GM21515 (cell line): ENCODE results near the gene SYPL1.
A peak's percentile ranks its signal among the peaks of the same experiment; 100 is the strongest.

ENCODE experiments used
- ATAC-seq: cut with Tn5 transposase; IDR thresholded peaks from one replicate; pipeline ENCODE4 v1.9.1; 2021; ENCODE audit not compliant: unreplicated experiment

The SYPL1 gene

DNA sequence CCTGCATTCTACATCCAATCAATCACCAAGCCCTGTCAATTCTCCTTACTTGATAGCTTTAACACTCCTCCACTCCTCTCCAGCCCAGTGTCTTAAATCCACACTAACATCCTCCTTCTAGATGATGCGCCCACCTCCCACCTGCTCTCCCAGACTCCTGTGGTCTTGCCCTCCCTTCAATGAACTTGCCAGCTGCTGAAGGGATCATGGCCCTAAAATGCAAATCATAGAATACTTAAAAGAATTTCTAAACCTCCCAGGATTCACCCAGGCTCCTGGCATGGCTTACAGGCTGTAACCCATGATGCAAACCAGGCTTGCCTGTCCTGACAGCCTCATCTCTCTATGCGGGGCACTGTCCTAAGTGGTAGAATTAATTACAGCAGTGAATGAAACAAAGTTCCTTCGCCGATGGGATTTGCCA lies 43.6 kb downstream of the SYPL1 start:
- no peak for ATAC-seq

DNA sequence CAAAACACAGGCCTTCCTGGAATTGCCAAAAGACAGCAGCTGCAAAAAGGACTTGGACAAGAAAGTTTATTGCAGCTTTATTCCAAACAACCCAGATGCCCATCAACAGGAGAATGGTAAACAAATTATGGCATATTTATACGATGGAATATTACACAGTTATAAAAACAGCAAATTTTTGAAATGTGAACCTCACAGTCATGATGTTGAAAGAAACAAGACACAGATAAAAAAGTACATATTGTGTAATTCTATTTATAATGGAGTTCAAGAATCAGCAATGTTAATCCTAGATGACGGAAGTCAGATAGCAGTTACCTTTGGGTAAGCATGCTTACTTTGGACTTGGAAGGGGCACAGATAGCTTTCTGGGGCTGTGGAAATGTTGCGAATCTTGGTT lies 44.4 kb downstream of the SYPL1 start:
- ATAC-seq = no peak

DNA sequence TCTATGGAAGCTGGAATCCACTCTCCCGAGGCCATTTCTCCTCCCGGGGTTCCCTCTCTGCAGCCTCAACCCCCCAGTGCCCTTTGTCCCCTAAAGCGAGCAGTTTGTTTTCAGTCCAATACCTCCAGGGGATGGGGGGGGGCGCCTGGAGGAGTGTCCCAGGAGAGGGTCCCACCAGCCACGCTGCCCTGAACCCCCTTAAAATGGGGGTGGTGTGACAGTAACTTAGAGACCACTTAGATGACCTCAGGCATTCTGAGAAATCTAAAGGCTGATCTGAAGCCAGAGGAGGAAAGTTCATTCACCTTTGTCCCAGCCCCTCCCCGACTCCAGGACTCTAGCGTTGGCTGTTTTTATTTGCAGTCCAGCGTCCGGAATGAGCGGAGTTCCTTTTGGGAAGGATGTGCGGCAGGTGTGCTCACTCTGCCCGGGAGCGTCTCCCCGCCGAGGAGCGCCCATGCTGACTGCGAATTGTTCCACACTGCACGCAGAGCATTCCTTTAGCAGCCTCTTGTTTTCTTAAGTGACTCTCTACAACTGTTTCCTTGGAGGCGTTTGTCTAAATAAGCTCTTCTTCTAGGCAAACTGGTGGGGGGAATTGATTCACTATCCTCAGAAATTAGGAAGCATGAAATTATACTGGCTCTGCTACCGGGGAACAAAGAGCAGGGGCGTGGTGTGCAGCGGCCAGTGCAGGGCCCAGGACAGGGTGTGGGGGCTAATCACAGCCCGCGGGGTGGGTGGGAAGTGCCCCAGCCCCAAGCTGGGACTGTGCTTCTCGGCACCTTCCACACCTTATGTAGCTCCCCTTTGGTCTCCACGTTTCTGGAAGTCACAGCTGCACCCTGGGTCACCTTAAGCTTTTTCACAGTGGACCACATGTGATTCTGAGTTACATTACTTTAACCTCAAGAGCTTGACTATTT lies 46.3 kb downstream of the SYPL1 start:
- no peak for ATAC-seq

DNA sequence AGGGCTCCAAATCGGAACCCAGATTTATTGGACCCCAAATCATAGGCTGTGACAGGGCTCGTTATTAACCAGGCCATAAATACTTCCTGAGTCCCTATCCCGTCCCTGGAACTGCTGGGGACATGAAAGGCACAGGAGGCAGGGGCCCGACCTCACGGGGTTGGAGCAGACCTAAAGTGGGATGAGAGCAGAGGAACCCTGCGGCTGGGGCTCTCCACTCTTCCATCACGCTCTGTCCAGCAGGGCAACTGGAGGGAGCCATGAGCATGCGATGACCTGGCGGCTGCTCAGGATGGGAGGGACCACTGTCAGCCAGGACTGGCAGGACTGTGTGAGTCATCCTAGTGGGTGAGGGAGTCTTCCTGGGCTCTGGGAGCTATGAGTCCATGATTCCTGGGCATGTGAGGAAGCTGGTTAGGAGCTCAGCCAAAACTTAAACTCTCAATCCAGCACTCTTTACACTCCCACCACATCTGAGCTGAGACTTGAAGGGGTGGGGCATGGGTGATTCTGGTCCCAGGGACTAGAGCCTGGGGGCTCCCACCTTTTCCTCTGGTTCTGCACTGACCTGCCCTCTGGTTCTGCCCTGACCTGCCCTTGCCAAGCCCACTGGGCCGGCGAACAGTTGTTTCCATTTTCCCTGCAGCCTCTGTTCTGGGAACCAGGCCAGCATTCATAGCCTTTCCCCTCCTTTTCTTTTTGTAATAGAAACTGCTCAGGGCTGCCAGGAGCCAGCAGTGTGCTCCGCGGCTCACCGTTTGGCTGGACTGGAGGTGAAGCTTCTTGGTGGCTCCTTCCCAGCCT lies 47.1 kb downstream of the SYPL1 start:
- ATAC-seq = no peak

DNA sequence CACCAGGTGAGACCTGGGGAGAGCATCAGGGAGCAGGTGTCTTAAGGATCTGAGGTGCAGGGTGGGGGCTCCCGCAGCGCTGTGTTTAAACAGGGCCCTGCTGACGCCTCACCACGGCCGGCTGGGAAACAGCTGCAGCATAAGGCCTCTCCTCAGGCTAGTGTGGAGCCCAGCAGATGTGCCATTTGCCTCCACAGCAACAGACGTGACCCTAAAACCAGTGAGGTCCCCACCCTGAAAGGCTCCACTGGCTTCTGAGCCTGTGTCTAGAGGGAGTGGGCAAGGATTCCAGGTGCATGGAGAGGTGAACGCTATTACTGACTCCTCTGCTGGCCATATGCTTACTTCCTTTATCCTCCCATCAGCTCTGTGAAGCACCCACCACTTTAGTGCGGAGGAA lies 47.8 kb downstream of the SYPL1 start:
- no peak for ATAC-seq

DNA sequence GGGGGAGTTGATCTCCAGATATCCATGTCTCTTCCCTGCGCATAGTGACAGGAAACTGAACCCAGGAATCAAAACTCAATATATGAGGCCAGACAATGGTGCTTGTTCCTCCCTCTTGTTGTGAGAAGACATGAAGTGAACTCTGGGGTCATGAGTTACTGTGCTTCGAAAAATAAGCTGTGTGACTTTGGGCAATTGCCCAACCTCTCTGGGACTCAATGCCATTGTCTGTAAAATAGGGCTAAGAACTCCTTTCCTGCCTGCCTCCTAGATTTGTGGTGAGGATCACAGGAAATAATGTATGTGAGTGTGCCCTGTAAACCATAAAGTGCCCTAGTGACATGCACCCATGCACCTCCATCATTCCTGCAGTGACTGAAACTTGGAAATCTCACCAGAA lies 48.4 kb downstream of the SYPL1 start:
- no peak for ATAC-seq

DNA sequence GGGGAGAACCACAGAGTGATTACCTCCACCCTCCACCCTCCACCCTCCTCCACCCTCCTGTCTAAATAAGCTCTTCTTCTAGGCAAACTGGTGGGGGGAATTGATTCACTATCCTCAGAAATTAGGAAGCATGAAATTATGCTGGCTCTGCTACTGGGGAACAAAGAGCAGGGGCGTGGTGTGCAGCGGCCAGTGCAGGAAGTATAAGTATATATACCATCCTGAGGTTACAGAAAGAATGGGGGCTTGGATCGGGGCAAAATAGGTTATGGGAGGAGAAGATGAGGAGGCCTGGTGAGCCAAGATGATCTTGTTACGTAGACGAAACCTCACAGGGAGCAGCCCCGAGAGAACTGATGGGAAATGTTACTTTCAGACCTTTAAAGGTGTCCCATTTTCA lies 49.1 kb downstream of the SYPL1 start:
- ATAC-seq = no peak

DNA sequence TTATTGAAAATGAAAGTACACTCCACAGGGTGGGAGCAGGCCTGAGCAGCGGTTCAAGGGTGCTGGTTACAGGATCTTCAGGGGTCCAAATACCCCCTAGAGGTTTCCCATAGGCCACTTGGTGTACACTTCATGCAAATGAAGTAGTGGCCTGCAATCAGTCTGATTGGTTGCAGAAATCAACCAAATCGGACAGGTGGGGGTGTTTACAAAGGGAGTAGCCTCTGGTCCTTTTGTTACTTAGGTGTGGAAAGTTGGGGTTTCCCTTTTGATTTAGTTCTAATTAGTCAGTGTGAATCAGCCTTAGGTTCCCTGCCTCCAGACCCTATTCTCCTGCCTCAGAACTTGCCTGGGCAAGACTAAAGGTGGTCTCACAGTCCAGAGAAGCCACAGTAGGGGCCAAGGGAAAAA lies 49.6 kb downstream of the SYPL1 start:
- ATAC-seq = no peak

DNA sequence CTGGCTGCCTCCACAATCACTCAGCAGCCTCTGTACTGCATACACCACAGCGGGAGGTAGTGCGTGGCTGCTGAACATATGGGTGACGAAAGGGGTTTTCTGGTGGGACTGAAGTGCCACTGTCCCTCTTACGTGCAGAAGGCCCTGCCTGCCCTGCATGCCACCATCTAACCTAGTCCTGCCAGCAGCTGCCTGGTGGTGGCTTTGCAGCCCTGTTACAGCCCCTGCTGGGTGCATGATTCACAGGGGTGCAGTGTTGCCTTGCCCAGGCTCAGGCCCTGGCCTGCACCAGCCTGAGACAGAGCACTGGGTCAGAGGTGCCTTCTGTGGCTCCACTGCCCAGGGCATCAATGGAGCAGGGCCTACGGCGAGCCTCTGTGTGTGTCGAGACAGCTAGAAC lies 50.1 kb downstream of the SYPL1 start:
- no peak for ATAC-seq

DNA sequence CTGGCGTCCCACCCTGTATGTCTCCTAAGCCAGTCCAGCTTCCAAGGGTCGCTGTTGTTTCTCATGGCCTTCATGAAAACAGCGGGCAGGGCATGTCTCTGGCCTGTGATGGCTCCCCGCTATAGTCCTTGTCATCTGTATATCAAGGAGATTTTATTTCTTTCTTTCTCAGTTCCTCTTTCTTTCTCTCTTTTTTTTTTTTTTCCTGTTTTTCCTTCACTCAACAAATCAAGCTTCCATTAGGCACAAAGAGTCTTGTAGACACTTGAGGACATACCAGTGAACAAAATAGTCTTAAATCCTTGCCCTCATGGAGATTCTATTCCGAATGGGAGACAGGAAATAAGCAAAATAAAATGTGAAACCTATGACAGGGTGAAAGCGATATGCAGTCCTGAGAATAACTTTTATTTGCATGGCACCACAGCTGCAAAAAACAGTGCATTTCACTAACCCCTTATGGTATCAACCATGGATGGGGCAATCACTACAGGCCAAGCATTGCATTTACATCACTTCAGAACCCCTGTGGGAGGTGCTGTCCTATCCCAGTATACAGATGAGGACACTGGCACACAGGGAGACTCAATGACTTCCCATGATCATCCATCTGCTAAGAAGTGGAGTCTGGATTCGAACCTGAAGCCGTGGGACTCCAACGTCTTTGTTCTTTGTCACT lies 50.7 kb downstream of the SYPL1 start:
- ATAC-seq = peak; percentile 29

DNA sequence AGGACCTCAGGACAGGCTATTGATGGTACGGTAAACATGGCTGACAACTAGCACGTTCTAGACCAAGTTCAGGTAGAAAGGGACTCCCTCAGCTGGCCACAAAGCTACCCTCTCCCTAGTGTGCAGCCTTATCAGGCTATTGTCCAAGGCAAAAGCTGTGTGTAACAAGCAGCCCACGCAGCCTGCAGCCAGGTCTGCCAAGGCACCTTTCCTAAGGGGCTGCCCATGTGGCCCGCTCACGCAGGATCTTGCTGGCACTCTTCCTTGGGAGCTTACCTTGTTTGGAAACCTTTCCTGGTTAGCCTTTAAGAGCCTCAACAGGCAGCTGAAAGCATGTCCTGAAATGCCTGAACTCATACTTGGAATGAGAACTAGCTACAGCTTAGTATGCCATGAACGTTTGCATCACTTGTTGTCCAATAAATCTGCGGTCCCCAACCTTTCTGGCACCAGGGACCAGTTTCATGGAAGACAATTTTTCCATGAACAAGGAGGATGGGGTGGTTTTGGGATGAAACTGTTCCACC lies 51.7 kb downstream of the SYPL1 start:
- no peak for ATAC-seq

DNA sequence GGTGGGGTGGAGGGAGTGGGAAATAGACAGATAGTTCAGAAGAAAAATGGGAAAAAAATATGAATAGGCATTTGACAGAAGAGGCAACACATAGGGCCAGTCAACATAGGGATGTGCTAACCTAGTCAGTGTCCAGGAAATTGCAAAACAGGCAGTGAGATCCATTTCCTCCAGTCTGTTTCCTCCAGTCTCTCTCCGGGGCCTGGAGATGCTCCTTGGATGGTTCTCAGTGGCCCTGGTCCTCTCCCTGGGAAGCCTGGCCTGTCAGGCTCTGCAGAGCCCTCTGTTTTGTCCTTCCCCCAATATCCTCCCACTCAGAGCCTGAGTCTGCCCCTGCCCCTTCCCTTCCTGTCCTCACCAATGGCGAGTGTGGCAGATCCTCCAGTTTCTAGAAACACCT lies 52.6 kb downstream of the SYPL1 start:
- ATAC-seq = no peak

DNA sequence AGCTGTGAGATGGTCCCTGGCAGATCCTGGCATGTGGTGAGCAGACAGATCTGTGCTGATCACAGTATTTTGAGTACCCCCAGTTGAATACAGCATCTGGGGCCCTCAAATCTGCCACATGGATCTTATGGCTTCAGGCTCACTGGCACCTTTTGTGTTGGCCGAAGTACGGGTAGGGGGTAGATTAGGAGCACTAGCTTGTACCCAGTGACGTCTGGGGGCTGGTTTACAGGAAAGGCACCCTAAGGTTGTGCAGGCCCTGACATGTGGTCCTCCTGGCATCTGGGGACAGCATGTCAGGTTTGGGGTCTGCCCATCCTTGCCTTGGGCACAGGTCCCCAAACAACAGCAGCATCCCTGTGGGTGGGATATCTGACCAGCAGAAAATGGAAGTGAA lies 53.2 kb downstream of the SYPL1 start:
- ATAC-seq = no peak

DNA sequence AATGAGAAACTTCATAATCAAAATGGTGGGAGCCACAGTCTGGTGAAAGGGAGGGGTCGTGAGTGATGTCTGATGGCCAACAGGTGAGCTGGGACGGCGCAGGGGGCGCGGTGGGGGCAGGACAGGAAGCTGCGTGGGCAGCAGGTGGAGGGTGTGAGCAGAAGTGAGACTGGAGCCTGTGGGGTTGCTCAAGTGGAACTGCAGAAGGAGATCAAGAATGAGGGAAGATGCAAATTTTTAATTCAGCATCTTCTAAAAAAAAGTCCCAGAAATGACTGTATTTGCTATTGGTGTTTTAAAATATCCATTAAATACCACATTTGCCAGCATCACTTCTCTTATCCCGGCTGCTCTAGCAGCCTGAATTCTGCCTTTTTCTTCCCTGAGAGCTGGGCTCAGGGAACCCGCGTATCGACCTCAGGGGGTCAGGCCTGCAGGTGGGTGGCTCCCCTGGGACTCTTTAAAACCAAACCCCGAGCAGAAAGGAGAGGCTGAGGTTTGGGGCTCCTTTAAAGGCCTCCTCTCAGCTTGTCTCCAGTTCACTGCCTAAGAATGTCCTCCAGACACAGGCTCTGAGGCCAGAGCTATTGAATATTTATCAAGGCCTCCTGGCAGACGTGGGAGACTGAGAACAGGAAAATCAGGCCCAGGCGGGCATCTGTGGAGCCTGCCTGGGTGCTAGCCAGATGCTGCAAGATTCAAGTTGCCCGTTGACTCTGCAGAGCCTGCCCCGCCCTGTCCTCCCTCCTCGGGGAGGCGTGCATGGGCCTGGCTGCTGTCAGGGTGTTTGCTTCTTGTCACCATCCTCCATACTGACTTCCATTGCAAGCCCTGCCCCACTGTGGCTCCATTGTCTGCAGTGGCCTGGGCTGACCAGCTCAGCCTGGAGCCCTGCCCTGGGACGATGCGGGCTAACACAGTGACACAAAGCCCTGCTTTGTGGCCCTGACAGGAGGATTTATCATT lies 53.9 kb downstream of the SYPL1 start:
- peak; percentile 57 for ATAC-seq

DNA sequence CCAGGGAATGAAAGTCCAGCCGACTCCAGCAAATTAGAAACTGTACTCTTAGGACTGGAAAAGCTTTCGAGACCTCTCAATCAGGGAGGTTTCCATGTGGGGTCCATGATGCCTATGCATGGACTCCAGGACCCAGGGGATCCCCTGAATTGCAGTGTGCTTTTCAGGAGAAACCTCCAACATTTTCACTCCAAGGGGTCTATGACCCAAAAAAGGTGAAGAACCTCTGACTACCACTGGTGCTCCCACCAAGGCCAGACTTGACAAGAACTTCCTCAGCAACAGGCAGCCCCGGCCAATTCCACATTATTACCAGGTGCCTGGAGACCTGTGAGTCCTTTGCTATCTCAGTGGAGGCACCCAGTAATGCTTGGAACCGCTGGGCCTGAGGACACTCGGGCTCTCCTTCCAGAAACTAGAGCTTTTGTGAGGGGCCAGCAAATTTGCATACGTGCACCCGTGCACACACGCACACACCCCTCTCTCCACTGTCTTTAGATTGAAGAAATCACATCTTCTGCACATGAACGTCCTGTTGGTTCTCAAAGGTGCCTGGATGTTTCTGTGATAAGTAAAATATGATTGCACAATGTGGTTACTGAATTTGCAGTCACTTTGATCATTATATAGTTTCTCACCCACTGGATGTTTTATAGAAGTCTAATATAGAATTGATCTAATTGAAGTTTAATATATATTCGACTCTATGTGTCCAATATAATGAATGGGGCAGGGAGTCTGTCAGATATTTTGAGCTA lies 54.7 kb downstream of the SYPL1 start:
- ATAC-seq = no peak

DNA sequence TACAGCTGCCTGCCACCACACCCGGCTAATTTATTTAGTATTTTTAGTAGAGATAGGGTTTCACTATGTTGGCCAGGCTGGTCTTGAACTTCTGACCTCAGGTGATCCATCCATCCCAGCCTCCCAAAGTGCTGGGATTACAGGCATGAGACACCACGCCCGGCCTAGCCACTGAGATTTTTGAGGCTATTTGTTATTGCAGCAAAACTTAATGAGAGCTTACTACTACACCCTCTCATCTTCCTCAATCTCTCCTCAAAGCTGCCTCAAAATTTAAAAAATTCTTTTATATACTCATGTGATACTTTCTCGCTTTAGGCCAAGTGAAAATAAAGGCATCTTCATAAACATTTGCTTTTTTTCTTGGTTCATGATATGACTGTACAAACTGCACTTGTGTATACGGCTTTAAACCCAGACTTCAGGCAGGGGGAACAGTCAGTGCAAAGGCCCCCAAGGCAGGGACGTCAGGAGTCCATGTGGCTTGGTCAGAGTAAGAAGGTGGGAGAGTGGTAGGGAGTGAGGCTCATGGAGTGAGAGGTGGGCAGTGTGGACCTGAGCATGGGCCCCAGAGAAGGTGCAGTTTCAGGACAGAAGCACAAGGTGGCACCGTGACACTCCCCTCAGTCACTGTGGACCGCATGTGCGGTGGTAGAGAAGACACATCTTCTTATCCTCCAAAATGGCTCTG lies 55.5 kb downstream of the SYPL1 start:
- peak; percentile 49 for ATAC-seq

DNA sequence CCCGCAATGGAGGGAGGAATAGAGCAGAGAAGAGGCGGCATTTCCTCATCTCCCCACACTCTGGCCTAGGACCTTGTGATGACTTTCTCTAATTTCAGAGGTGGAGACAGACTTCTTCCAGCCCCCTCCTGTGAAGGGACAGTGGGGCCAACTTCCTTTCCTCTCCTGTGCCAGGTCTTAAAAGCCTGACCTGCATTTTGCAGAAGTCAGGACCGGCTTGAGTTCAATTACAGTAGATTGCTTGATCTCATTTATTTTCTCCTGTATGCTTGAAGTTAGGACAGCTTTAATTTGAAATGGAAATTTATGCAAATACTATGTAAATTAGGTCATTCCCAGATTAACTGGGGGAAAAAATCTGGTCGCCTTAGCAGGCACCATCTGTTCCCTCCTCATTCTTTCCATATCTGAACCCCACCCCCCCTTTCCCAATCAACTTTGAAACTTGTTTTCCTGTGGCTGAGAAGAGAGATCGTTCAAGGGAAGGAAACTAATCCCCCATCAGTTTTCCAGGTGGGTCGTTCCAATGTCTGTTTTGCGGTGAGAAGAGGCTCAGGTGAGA lies 57.1 kb downstream of the SYPL1 start:
- ATAC-seq = no peak

DNA sequence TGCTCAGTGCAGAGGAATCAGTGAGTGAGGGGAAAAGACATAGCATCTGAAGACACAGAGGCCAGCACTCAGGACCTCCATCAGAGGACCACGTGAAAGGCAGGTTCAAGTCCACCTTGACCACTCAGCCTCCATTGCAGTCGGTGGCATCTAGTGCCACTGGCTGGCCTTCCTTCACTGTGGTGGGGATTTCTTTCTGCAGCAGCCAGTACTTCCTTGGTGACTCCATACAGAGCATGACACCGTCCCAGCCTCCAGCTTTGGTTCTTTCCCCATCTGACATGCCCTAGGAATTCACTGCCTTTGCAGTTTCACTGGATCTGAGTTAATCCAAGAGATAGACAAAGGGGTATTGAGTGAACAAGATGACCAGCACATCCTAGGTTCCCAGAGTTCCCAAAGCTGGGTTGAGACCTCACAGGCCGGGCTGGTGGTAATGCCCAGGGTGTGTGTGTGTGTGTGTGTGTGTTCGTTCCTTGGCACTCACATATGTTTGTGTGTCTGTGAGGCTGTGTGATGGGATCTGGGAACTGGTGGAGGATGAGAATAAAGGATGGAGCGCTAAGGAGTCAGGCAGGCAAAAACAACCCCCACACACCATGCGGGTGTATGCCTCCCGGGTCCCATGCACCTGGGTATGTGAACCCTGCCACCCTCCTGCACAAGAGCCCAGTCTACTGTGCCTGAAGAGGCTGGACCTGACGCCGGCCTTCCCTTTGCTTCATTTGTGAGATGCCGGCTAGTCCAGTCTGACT lies 57.8 kb downstream of the SYPL1 start:
- no peak for ATAC-seq
